DMS153 (cell line): ENCODE measurements around the gene C2orf49.
A peak's percentile ranks its signal among the peaks of the same experiment; 100 is the strongest.

ENCODE experiments used
- DNase-seq: peaks from one replicate; lab custom pipeline; 2025; lab: John Stamatoyannopoulos, UW

The C2orf49 gene

DNA sequence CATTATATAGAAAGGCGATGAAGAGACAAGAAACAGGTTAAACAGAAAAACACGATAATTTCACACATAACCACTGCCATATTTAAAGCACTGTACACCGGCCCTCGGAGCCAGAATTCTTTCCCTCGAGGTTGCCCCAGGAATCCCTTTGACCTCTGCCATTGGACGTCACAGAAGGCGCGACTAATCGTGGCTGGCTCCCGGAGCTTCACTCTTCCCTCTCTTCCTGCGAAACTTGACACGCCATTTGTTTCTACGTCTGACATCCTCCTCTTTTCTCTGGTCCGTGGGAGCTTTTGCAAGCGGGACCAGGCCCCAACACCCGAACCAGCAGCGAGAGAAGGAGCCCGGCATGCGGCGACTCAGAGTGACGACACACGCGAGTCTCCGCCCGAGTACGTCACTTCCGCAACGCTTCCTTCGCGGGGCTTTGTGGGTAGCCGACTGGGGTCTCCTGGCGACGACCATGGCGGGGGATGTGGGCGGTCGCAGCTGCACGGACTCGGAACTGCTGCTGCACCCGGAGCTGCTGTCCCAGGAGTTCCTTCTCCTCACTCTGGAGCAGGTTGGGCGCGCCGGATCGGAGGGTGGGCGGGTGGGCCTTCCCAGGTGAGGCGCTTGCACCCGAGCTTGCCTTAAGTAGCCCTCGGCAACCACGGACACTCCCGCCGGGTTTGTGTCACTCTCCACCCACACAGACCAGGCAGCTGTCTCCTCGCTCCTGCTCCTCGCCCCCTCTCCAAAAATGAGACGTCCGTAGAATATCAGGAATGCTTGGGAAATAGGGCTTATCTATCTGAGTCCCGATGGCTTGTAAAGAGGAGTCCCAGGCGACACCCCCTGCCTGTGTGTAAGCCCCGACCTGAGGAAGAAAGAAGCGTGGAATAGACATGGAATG, at the start of gene C2orf49:
TSS of gene C2orf49 (plus strand) at position 419 of the 898 bp plus-strand sequence. CDS start at position 467, 48 bp downstream.
- peak; percentile 74 for DNase-seq

DNA sequence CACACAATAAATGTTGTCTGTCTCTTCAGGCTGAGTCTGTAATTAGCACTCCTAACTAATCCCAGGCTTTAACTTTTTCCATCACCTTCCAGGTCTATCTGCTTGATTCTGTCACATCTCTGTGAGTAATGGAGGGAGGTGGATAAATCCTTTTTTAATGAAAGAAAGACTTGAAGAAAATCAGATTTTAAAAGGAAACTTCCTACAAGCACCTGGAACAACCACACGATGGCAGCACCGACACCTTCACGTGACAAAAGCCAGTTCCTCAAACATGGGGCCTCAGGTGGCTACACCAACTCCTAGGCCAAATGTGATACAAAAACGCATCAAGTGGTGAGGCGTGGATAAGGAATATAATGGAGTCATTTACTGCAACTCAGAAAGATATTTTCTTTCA, 49.6 kb upstream of the C2orf49 start:
- DNase-seq, result peak; percentile 1

DNA sequence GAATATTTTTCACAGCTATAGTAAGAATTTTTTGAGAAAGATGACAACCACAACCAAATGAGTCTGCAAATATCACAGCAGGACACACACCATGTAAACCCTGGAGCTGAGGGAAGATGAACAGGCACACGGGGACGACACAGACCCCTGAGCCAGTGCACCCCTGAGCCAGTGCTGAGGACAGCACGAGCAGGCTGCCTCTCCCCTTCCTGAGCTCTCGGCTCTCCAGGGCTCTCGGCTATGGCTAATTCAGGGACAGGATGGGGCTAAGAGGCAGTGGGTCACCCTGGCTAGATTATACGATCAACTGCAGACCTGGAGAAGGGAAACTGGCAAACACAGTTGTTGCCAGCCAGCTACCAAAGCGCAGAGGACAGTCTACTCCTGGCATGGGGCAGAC, 49.2 kb upstream of the C2orf49 start:
- no peak for DNase-seq

DNA sequence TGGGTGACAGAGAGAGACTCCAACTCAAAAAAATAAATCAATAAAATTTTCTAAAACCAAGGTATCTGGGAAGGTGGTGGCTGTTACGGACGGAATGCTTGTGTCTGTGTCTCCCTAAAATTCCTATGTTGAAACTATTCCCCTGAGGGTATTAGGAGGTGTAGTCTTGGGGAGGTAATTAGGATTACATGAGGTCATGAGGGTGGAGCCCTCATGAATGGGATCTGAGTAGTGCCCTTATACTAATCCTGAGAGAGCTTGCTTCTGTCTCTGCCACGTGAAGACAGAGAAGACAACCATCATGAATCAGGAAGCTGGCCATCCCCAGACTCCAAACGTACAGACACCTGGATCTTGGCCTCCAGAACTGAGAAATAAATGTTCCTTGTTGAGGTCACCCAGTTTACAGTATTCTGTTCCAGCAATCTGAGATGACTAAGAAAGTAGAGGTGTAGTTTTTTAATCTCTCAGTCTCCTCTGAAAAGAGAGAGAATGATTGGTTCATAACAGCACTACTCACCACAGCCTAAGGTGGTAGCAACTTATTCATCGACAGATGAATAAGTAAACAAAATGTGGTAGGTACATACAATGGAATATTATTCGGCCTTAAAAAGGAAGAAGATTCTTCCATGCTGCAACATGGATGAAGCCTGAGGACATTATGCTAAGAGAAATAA, 46.2 kb upstream of the C2orf49 start:
- DNase-seq, result no peak

DNA sequence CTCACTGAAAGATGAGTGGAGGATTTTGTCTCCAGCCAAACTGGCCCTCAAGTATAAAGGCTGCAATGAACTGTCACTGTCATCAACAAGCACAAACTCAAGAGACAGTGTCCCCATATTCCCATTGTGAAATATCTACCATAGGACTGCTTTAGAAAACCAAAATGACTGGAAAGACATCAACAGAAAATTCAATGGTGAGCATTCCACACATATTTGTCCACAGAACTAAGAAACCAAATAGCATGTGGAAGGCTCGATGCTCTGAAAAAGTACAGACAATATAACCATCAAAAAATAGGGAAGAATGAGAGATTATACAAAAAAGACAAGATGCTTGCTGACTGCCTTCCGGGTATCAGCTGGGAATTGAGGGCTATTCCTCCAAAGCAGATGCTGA, 45.4 kb upstream of the C2orf49 start:
- DNase-seq, result no peak

DNA sequence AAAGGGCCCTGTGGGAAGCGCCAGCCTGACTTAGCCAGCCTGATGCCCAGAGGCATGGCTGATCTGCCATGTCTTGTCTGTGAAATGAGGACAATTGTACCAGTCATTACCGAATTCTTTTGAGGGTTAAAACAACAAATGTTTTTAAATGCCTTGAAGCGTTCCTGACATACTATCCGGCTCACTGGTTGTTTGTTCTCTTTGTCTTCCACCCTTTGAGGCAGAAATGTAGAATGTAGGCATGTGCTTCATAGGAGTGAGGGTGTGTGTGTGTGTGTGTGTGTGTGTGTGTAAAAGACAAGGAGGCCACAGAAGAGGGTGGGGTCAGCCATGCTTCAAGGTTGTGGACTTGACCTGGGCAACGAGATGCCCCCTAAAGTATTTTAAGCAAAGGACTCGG, 43.3 kb upstream of the C2orf49 start:
- DNase-seq, result no peak

DNA sequence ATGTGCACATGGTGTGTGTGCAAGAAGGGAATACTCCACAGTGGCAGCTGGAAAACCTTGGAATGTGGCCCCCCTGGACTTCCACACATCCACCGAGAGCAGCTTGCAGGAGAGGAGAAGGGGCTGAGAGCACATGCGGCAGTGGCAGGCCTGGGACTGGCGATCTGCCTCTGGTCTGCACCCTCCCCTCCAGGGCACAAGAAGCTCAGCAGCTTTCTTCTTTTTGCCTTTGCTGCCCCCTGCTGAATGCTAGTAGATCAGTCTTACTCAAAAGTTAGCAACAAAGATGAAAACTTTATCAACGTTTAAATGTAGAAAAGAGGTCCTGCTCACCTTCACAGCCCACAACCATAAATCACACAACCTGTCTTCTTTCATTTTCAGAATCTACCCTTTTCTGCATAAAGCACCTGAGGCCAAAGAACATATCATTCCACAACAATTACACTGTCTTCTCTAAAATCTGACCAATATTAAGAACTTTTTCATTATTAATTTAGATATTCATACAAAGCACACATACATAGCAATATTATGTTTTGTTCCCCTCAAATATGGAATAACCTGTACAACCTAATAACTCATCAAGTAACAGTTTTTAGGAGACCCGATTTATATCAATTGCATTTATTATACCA, 42.4 kb upstream of the C2orf49 start:
- DNase-seq, result no peak

DNA sequence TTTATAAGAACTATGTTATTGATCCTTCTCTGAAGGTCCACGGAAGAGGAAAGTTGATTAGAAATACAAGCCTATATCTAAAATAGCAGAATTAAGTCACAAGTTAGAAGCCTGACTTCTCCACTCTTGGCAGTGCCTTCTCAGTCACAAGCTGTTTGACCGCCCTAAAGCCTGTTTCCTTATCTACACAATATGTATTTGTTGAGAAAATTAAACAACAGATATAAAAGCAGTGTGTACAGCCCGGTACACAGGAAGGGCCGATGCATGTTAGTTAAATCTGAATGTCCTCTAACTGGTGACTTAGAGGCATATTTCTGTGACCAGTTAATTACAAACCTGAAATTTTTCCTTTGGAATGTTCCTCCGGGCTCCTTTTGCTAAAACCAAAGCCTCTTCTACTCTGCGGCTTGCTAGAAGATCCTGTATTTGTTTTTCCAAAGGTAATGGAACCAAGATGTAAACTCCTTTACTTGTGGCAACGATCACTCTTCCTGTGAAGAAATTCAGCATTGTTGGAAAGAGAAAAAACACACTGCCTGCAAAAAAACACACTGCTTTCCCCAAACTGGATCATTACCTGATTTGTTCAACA, 41.2 kb upstream of the C2orf49 start:
- DNase-seq, result no peak

DNA sequence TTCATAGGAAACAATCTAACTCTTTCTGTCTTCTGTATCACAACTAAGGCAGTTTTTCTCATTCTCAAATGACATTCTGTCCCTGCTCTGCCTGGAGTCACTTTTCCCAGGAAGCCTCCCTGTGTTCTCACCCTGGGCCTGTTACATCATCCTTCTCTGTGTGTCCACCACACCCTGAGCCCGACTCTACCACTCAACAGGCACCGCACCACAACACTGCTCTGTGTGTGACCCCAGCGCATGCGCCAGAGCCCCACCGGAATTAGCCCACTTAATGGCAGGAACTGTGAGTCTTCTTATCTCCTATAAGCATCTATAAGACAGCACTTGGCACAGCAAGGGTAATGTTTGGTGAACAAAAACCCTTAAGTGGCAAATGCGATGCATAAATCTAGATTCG, 40.1 kb upstream of the C2orf49 start:
- no peak for DNase-seq

DNA sequence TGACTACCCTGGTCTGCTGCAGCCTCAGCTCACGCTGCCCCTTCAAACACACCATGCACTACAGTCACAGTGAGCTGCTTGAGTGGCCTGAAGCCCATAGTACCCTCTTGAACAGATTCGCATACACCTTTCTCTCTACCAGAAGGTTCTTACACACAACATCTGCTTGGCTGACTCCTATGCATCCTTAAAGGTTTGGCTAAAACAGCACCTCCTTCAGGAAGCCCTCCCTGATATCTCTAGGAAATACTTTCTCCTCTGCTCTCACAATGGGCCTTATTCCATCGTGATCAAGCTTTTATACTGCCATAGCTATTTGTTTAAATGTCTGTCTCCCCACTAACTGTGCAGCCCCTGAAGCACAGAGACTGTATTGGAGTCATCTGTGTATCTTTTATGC, 39.3 kb upstream of the C2orf49 start:
- no peak for DNase-seq

DNA sequence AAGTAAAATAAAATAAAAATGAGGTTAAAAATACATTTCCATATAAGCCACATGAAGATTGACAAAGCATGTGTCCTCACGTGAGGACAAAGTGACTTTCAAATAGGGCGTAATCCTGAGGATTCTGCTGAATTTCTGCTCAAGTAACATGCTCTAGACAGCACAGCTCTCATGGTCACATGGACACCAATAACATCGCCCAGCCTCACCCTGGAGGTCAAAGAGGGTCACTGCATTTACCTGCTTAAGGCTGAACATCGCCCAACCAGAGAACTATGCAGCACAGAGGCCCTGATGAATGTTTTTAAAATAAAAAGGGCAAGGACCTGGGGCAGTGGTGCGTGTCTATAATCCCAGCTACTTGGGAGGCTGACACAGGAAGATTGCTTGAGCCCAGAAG, 38.0 kb upstream of the C2orf49 start:
- no peak for DNase-seq

DNA sequence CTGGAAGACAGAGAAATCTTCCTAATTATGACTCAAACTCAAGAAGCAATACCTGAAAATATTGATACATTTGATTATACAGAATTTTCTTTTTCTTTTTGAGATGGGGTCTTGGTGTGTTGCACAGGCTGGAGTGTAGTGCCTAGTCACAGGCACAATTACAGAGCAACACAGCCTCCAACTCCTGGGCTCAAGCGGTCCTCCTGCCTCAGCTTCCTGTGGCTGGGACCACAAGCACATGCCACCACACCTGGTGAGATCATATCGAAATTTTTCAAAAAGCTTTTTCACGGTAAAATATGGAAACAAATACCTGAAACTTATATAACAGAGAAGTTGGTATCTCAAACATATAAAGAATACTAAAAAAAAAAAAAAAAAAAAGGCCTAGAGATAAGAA, 35.7 kb upstream of the C2orf49 start:
- DNase-seq, result no peak

DNA sequence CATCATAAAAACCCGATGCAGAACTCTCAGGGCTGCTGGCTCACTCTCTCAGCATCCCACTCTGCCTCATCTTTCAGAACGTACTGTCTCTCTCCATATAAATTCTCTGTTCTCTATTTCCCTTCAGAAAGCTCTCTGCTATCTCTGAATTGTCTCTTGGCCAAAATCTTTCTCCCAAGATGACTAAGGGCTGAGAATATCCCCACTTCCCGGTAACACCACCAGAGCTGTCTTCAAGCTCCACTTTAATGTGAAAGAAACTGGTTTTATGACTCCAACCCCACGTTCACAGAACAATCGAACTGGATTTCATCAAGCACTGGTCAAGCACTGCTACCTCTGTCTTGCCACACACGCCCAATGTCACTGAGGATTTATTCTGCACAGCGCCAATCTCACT, 30.2 kb upstream of the C2orf49 start:
- DNase-seq, result no peak

DNA sequence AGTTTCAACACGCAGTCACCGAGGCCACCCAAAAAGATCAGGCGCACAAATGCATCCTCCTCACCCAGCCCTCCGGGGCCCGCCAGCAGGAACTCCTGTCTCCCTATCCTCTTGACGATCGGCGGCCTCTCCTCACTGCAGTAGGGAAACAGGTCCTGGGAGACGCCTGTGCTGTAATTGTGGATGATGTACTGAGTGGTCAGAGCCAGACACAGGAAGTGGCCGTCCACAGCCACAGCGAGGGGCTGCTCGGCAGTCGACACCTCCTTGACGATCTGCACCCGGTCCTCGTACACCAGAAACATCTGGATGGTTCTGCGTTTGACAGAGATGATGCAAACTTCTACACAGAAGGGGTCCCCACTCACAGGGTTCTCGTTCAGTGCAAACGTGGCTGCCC, 29.8 kb upstream of the C2orf49 start:
- no peak for DNase-seq

DNA sequence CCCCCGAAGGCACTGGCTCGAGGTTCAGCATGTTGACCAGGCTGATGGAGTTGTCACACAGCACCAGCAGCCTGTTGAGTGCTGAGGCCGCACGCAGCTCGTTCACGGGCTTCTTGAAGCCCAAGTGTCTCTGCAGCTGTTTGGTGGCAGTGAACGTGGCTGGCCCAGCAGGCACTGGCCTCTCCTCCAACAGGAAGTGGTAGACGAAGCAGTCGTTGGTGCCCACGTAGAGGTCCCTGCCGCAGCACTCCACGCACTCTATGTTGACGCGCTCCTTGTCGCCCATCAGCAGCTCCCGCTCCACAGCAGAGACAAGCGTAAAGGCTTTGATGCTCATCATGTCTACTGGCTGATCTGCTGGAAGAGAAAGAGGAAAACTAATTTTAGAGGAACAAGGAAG, 29.4 kb upstream of the C2orf49 start:
- DNase-seq, result no peak

DNA sequence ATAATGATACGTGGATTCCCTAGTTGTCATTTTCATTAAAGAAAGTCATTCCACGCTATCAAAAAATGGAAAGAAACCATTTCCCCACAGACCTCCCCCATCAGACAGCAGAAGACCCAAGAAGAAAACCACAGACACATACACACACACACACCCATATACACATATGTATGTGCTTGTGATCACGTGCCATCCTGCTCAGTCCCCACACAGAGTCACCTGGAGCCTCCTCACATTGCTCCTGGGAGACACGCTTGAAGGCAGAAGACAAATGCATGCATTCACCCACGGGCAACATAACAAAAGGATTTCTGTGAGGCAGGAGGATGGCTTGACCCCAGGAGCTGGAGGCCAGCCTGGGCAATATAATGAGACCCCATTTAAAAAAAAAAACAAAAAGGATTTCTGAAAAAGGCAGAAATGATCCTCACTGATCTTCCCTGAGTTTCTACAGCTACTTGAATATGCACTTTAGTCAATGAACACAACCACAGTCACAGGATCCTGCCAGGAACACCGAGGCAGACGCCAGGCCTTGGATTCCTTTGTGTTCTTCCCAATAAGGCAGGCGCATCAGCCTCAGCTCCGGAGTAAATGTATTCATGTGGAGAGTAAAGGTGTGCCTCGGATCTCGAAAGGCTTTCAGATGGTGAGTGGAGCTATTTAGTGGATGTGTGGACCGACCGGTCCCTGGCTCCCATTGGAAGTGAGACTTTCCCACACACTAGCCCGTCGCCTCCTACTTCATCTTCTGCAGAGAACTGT, 28.8 kb upstream of the C2orf49 start:
- DNase-seq, result no peak

DNA sequence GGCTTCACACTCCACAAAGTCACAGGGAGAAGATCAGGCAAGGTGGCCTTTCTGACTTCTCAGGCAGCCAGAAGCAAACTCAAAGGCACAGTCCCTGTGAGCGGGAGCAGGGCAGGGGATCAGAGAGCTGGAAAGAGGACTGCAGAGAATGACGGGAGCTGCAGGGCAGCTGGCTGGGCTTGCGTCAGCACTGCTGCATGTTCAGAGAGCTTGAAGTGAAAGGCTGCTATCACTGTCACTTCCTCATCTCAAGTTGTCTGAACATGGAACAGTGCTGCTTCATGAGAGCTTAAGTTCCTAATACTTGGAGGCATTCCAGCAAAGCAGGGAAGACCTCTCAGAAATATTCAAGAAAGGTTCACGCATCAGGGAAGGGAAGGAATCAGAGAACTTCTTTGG, 28.2 kb upstream of the C2orf49 start:
- no peak for DNase-seq

DNA sequence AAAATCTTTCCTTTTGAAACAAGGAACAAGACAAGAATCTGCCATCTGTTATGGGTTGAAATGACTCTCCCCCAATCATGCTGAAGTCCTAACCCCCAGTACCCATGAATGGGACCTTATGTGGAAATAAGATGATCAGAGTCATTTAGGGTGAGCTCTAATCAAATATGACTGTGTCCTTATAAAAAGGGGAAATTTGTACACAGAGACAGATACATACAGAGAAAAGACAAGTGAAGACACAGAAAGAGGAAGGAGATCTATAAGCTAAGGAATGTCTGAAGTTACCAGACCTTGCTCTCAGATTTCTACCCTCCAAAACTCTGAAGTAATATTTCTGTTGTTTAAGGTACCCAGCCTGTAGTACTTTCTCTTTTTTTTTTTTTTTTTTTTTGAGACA, 23.5 kb upstream of the C2orf49 start:
- DNase-seq, result no peak

DNA sequence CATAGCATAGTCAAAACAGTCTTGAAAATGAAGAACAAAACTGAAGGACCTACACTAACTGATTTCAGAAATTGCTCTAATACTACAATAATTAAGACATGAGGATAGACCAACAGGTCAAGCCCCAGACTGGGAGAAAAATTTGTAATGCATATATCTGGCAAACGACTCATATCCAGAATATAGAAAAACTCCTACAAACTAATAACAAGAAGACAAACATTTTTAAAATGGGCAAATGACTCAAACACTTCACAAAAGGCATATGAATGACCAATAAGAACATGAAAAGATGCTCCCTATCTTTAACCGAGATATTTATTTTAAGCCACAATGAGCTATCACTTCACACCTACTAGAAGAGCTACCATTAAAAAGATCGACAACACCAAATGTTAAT, 22.0 kb upstream of the C2orf49 start:
- DNase-seq, result no peak

DNA sequence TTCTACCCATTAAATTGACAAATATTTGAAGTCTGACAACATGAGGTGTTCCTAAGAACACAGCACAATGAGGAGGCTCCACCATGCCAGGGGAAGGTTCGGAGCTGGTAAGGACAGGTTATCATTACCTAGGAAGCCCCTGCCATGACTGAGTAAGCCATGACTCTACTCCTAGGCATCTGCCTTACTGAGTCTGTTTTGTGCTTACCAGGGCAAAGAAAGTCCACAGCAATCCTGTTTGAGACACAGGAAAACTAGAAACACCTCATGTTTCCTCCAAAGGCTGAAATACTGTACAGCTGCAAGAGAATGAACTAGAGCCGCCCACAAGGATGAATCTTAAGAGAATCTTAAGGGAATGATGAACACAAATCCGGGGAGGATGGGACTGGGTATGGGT, 19.4 kb upstream of the C2orf49 start:
- DNase-seq, result no peak

DNA sequence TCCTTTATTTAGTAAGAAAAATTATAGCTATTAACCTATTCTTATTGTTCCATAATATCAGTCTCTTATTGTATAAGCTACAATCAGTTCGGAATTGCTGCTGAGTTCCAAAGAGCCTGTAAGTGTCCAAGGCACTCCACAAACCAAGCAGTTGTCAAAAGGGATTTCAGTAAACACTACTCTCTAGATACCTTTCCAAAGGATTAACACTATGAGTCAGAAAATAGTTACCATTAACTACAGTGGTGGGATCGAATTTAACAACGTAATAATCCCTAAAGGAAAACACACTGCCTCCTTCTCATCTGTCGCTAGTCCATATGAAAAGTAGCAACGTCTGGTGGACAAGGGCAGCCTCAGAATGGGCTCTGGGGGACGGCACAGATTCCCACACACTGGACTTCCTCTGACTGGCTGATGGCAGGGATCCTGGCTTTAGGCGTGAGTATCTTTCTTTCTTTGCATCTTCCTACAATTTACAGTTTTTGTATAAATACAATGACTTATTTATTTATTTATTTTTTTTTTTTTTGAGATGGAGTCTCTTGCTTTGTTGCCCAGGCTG, 16.6 kb upstream of the C2orf49 start:
- no peak for DNase-seq
